KMS-11 (cell line): ENCODE data around the gene DUSP9.

Source experiments
- H2AFZ ChIP-seq: fragments of 200-600 bp; sonication (generic); 2 replicates; pipeline ENCODE4 v1.6.1; 2016; ENCODE audit warnings: antibody characterized with exemption, mixed run types, low read depth
- H3K27ac ChIP-seq: fragments of 200-600 bp; sonication (generic); 2 replicates; pipeline ENCODE4 v1.6.1; 2016; ENCODE audit warnings: mild to moderate bottlenecking, mixed run types
- H3K27me3 ChIP-seq: fragments of 200-600 bp; sonication (generic); 2 replicates; pipeline ENCODE4 v1.6.1; 2017; ENCODE audit warnings: mild to moderate bottlenecking, low read depth, mixed run types, moderate library complexity; ENCODE audit not compliant: insufficient read depth
- H3K36me3 ChIP-seq: fragments of 200-600 bp; sonication (generic); 2 replicates; pipeline ENCODE4 v1.6.1; 2017; ENCODE audit warnings: mild to moderate bottlenecking, mixed run types; ENCODE audit not compliant: insufficient read depth
- H3K4me1 ChIP-seq: fragments of 200-600 bp; sonication (generic); 2 replicates; pipeline ENCODE4 v1.6.1; 2016; ENCODE audit warnings: mild to moderate bottlenecking, low read depth, mixed run types; ENCODE audit not compliant: poor library complexity, severe bottlenecking
- H3K4me2 ChIP-seq: fragments of 200-600 bp; sonication (generic); 2 replicates; pipeline ENCODE4 v1.7.0; 2016; ENCODE audit warnings: mild to moderate bottlenecking, mixed run types
- H3K4me3 ChIP-seq: fragments of 200-600 bp; sonication (generic); IDR thresholded peaks from 2 replicates; pipeline ENCODE4 v1.6.1; 2017; ENCODE audit warnings: low read depth, low read length, mixed read lengths; ENCODE audit not compliant: insufficient read depth
- H3K79me2 ChIP-seq: fragments of 200-600 bp; sonication (generic); 2 replicates; pipeline ENCODE4 v1.6.1; 2016; ENCODE audit warnings: low read depth, mixed run types; ENCODE audit not compliant: insufficient read depth
- H3K9ac ChIP-seq: fragments of 200-600 bp; sonication (generic); 2 replicates; pipeline ENCODE4 v1.6.1; 2016; ENCODE audit warnings: mild to moderate bottlenecking, mixed run types
- H4K20me1 ChIP-seq: fragments of 200-600 bp; sonication (generic); 2 replicates; pipeline ENCODE4 v1.6.1; 2016; ENCODE audit warnings: mild to moderate bottlenecking, mixed run types; ENCODE audit not compliant: insufficient read depth
- TF ChIP-seq, protein P1 (sequence below): fragments of 200-600 bp; sonication (generic); conservative IDR thresholded peaks from 2 replicates; pipeline ENCODE4 v1.6.1; 2017; ENCODE audit warnings: low read depth, mild to moderate bottlenecking, antibody characterized with exemption, low read length, moderate library complexity, mixed read lengths

Gene DUSP9

DNA sequence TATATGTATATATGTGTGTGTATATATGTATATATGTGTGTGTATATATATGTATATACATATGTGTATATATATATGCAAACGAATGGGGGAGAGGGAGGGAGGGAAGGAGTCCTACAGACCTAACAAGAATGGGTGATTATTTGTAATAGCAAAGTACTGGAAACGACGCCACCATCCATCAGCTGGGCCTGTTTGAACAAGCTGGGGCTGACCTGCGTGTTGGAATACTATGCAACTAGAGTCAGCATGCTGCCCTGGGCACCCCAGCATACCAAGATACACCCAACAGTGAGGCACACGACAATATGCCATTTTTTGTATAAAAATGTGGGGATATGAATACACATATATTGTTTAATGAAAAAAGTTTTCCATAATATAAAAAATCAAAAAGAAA is 26.4 kb upstream of the DUSP9 start:
- H3K36me3 ChIP-seq, result no peaks in the 10 kb centered on the region
- TF ChIP-seq, protein P1, sequence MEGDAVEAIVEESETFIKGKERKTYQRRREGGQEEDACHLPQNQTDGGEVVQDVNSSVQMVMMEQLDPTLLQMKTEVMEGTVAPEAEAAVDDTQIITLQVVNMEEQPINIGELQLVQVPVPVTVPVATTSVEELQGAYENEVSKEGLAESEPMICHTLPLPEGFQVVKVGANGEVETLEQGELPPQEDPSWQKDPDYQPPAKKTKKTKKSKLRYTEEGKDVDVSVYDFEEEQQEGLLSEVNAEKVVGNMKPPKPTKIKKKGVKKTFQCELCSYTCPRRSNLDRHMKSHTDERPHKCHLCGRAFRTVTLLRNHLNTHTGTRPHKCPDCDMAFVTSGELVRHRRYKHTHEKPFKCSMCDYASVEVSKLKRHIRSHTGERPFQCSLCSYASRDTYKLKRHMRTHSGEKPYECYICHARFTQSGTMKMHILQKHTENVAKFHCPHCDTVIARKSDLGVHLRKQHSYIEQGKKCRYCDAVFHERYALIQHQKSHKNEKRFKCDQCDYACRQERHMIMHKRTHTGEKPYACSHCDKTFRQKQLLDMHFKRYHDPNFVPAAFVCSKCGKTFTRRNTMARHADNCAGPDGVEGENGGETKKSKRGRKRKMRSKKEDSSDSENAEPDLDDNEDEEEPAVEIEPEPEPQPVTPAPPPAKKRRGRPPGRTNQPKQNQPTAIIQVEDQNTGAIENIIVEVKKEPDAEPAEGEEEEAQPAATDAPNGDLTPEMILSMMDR, result no peak
- H3K4me1 ChIP-seq, result no peaks in the 10 kb centered on the region
- no peak overlapping the region for H3K9ac ChIP-seq
- H3K27ac ChIP-seq, result no peak overlapping the region
- no peaks in the 10 kb centered on the region for H4K20me1 ChIP-seq
- H3K4me2 ChIP-seq, result no peak overlapping the region
- peaks cover 48% of the 10 kb centered on the region for H3K27me3 ChIP-seq
- H3K79me2 ChIP-seq, result no peaks in the 10 kb centered on the region
- no peak overlapping the region for H3K4me3 ChIP-seq
- no peak overlapping the region for H2AFZ ChIP-seq

DNA sequence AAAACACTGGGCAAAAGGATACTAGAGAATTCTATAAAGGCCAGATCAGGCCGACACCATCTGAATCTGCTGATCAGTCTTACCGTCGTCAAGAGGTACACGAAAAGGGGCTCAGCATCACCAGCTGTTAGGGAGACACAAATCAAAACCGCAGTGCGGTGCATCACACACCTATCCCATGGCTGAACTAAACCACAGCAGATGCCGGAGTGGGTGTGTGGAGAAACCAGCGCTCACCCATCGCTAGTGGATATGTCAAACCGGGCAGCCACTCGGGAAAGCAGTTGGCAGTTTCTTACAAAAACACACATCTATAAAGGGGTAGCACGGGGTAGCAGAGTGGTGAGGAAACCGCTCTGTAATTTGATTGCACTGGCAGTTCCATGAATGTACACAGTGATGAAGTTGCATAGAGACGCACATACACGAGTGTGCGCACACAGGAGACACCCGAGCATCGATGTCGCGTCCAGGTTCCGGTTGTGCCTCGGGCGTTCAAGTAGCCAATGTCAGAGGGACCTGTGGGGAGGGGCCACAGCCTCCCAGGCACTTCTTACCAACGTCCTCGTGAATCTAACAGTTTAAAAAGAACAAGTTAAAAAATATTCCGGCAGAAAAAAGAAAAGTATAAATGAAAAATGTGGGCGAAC is 24.9 kb upstream of the DUSP9 start:
- no peak overlapping the region for H3K27ac ChIP-seq
- TF ChIP-seq, protein P1, result no peak
- no peak overlapping the region for H3K9ac ChIP-seq
- H3K4me1 ChIP-seq, result no peaks in the 10 kb centered on the region
- no peak overlapping the region for H2AFZ ChIP-seq
- H3K36me3 ChIP-seq, result no peaks in the 10 kb centered on the region
- H3K27me3 ChIP-seq, result peaks cover 58% of the 10 kb centered on the region
- no peaks in the 10 kb centered on the region for H3K79me2 ChIP-seq
- H4K20me1 ChIP-seq, result no peaks in the 10 kb centered on the region
- H3K4me2 ChIP-seq, result no peak overlapping the region
- H3K4me3 ChIP-seq, result no peak overlapping the region

DNA sequence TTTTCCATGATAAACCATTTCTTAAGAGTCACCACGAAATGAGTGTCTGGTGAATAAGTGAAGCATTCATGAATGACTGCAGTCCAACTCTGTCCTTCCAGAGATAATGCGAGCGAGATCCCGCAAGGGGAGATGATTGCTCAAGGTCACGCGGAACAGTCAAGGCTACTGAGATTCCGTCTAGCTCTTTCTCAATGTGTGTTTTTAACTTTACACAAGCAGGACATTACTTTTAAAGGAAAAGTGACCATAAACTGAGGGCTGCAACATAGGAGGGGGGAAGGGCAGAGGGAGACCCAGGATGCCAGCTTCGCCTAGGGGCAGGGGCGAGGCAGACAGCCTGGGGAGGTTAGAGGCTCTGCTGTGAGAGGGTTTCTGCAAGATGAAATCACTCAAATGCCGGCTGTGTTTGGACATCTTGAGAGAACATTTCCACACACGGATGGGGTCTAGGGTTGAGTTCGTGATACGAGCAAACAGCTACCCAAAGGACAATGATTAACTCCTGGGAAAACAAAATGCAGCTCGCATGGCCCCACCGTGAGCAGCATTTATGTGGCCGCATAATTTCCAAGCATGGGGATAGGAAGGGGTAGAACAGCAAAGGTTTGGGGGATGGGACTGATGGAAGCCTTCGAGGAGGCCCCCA is 24.2 kb upstream of the DUSP9 start:
- Histone ChIP-seq H3K36me3 (no peaks in the 10 kb centered on the region), H4K20me1 (no peaks in the 10 kb centered on the region), H3K27me3 (peaks cover 56% of the 10 kb centered on the region), H3K27ac (no peak overlapping the region), H3K9ac (no peak overlapping the region), H3K79me2 (no peaks in the 10 kb centered on the region), H3K4me1 (no peaks in the 10 kb centered on the region), H3K4me3 (no peak overlapping the region), H3K4me2 (no peak overlapping the region), H2AFZ (no peak overlapping the region)
- TF ChIP-seq, protein P1, result no peak

DNA sequence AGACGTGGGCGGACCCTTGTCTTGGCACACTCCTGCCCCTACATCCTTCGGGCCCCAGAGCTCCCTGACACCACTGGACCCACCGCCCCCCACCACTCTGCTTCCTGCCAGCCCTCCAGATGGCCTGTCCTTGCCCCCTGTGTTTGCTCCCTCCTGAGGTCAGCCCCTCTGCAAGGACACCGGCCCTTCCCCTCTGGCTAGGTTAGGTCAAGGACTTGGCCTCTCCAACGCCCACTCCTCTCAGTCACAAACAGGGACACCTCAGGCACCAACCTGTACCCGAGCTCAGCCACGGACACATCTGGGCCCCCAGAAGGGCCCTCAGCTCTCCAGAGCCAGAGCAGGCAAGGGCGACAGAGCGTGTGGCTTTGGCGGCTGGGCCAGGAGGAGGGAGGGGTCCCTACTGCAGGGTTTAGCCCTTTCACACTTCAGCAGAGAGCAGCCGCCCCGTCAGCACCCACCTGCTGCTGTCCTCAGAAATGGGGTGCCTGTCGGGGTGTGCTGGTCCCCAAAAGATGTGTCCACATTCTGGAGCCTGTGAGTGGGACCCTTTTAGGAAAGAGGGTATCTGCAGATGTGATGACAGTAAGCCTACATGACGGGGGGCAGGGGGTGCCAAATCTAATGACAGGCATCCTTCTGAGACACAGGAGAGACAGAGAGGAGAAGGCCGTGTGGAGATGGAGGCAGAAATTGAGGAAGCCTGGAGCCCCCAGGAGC is 23.5 kb upstream of the DUSP9 start:
- Histone ChIP-seq H3K4me2 (no peak overlapping the region), H3K4me3 (no peak overlapping the region)

More for the DNA sequence above, 23.5 kb upstream of the DUSP9 start:
- Histone ChIP-seq H3K27ac (no peak overlapping the region), H3K4me1 (no peaks in the 10 kb centered on the region), H4K20me1 (no peaks in the 10 kb centered on the region), H3K36me3 (no peaks in the 10 kb centered on the region), H2AFZ (no peak overlapping the region), H3K9ac (no peak overlapping the region), H3K79me2 (no peaks in the 10 kb centered on the region), H3K27me3 (peaks cover 52% of the 10 kb centered on the region; the same call in 1 of the 2 replicates)
- TF ChIP-seq, protein P1, result no peak
